Naive thymus-derived CD8-positive, alpha-beta T cell (primary cell): ENCODE measurements around the gene CHST11. TPM values are rescaled to one million over a fixed set of nuclear protein-coding genes. Genes with fewer than 3 reads are reported as not detected.

ENCODE experiments used
- ATAC-seq, 2 donors: fragments of 150-1000 bp; cut with Tn5 transposase in 1 of 2; sonication (Bioruptor Pico), chemical (Tn5 transposase) in 1 of 2; 1 replicate in 1 of 2; 2 replicates in 1 of 2; pipeline ENCODE4 v1.10.0; 2021; ENCODE audit warnings: mild to moderate bottlenecking in 2 of 2, moderate library complexity in 2 of 2
- POLR2A ChIA-PET: fragments of 350-600 bp; sonication (Branson Sonifier 250); formaldehyde crosslinking; loops from one replicate; lab custom pipeline; 2021; ENCODE audit warnings: antibody characterized with exemption; lab: Charles Lee
- DNase-seq, 10 donors: peaks; one replicate each; pipeline versions ENCODE4 v3.0.0 to v3.0.0-alpha.2; 2020 to 2022
- H3K27ac Mint-ChIP-seq, 10 donors: one replicate each; pipeline ENCODE4 v1.8.0; 2020 to 2022; ENCODE audit warnings: mild to moderate bottlenecking in 10 of 10, mixed read lengths in 10 of 10, moderate library complexity in 4 of 10, inconsistent platforms in 1 of 10
- H3K27me3 Mint-ChIP-seq, 5 donors: one replicate each; pipeline ENCODE4 v1.8.0; 2021 to 2022; ENCODE audit warnings: mixed read lengths in 5 of 5
- H3K36me3 Mint-ChIP-seq, 3 donors: one replicate each; pipeline ENCODE4 v1.8.0; 2020 to 2022; ENCODE audit warnings: mixed read lengths in 3 of 3, mild to moderate bottlenecking in 2 of 3, inconsistent platforms in 1 of 3
- H3K4me1 Mint-ChIP-seq, 4 donors: one replicate each; pipeline ENCODE4 v1.8.0; 2021 to 2022; ENCODE audit warnings: mixed read lengths in 4 of 4
- H3K4me3 Mint-ChIP-seq, 10 donors: one replicate each; pipeline ENCODE4 v1.8.0; 2020 to 2022; ENCODE audit warnings: mild to moderate bottlenecking in 10 of 10, mixed read lengths in 10 of 10, moderate library complexity in 6 of 10, inconsistent platforms in 1 of 10
- H3K9me3 Mint-ChIP-seq, 9 donors: one replicate each; pipeline ENCODE4 v1.8.0; 2020 to 2022; ENCODE audit warnings: mixed read lengths in 9 of 9, mild to moderate bottlenecking in 3 of 9, inconsistent platforms in 1 of 9, moderate library complexity in 1 of 9
- polyA plus RNA-seq, 3 donors: library from polyadenylated mRNA; unstranded; fragments of 300-500 nt; fragmentation: Illumina TruSeq; gene quantifications; one replicate each; pipeline ENCODE4 v1.2.3, GENCODE V29; 2021
- total RNA-seq, 8 experiments: library from RNA in 2 of 8; stranded (reverse) in 2 of 8; gene quantifications; one replicate each; pipeline ENCODE4 v1.2.3 and lab custom pipeline; 2021 to 2026

CHST11 gene
- total and polyA plus RNA-seq, 5 experiments from 2014 or later, result 23.1 to 35.6 (median 26.8) TPM

- peaks cover 0 to 9% (median 0%) of the 10 kb centered on the region in 9 donors for H3K9me3 Mint-ChIP-seq
- H3K36me3 Mint-ChIP-seq, result peaks cover 0 to 4% (median 0%) of the 10 kb centered on the region in 3 donors
- H3K4me3 Mint-ChIP-seq, result no peak overlapping the region
- POLR2A ChIA-PET, result no interaction called here
- no peak for ATAC-seq
- H3K27me3 Mint-ChIP-seq, result no peaks in the 10 kb centered on the region
- H3K4me1 Mint-ChIP-seq, result peaks cover 35 to 89% (median 82%) of the 10 kb centered on the region in 4 donors
- H3K27ac Mint-ChIP-seq, result peak overlapping the region in 4 of 10 donors; percentile 41 to 98 (median 58)
- DNase-seq, result no peak
These were observed 18.5 kb downstream of the CHST11 start for GRCh38 chr12:104475271-104475670.

GRCh38 chr12:104477510-104478390 is 21.0 kb downstream of the CHST11 start:
- Mint-ChIP-seq H3K27ac (peak overlapping the region; percentile 53 to 97 (median 93)), H3K4me3 (peak overlapping the region; percentile 75 to 93 (median 90)), H3K27me3 (no peaks in the 10 kb centered on the region), H3K36me3 (peaks cover 0 to 5% (median 0%) of the 10 kb centered on the region in 3 donors), H3K9me3 (no peaks in the 10 kb centered on the region), H3K4me1 (peaks cover 35 to 89% (median 86%) of the 10 kb centered on the region in 4 donors)
- ATAC-seq (peak; percentile 29 to 42), DNase-seq (no peak)
- POLR2A ChIA-PET, result interaction anchor here (0.6 to 1.8 kb wide), 11 partner anchors 8 to 630 kb away, joined by 3 to 8 read pairs (median 4); partner anchors contain the start of gene WASHC4

GRCh38 chr12:104478396-104479122 is 21.8 kb downstream of the CHST11 start:
- Mint-ChIP-seq H3K27ac (peak overlapping the region; percentile 53 to 97 (median 92)), H3K36me3 (peaks cover 0 to 5% (median 0%) of the 10 kb centered on the region in 3 donors), H3K4me1 (peaks cover 34 to 89% (median 86%) of the 10 kb centered on the region in 4 donors), H3K27me3 (no peaks in the 10 kb centered on the region), H3K9me3 (no peaks in the 10 kb centered on the region), H3K4me3 (peak overlapping the region; percentile 75 to 93 (median 90))
- peak; percentile 78 for ATAC-seq
- peak in 3 of 10 donors; percentile 22 to 35 (median 30) for DNase-seq
- POLR2A ChIA-PET, result interaction anchor here (0.8 to 1.8 kb wide), 11 partner anchors 9 to 629 kb away, joined by 3 to 8 read pairs (median 4); partner anchors contain the start of gene WASHC4

GRCh38 chr12:104479123-104479662 is 22.4 kb downstream of the CHST11 start:
- Mint-ChIP-seq H3K27ac (peak overlapping the region in 7 of 10 donors; percentile 41 to 97 (median 95)), H3K36me3 (peaks cover 0 to 5% (median 0%) of the 10 kb centered on the region in 3 donors), H3K4me1 (peaks cover 31 to 89% (median 86%) of the 10 kb centered on the region in 4 donors), H3K9me3 (no peaks in the 10 kb centered on the region), H3K27me3 (no peaks in the 10 kb centered on the region), H3K4me3 (peak overlapping the region in 6 of 10 donors; percentile 25 to 91 (median 63))
- DNase-seq (no peak), ATAC-seq (no peak)
- POLR2A ChIA-PET, result interaction anchor here (0.8 to 1.8 kb wide), 2 partner anchors 16 to 22 kb away, joined by 3 to 5 read pairs; no protein-coding TSS in a partner anchor

GRCh38 chr12:104480012-104480411 is 23.3 kb downstream of the CHST11 start:
- Mint-ChIP-seq H3K9me3 (no peaks in the 10 kb centered on the region), H3K4me1 (peaks cover 37 to 90% (median 86%) of the 10 kb centered on the region in 4 donors), H3K27me3 (no peaks in the 10 kb centered on the region), H3K27ac (peak overlapping the region in 4 of 10 donors; percentile 7 to 97 (median 81)), H3K4me3 (peak overlapping the region in 3 of 10 donors; percentile 32 to 45 (median 32)), H3K36me3 (peaks cover 0 to 5% (median 0%) of the 10 kb centered on the region in 3 donors)
- ATAC-seq, result no peak
- DNase-seq, result no peak
- POLR2A ChIA-PET, result interaction anchor here (1.2 to 1.5 kb wide), 2 partner anchors 14 to 35 kb away, joined by 3 to 4 read pairs; no protein-coding TSS in a partner anchor

GRCh38 chr12:104480826-104481440 is 24.2 kb downstream of the CHST11 start:
- Mint-ChIP-seq H3K27ac (peak overlapping the region in 3 of 10 donors; percentile 82 to 87 (median 84)), H3K36me3 (peaks cover 0 to 5% (median 0%) of the 10 kb centered on the region in 3 donors)
- POLR2A ChIA-PET, result interaction anchor here (1.2 to 1.5 kb wide), 2 partner anchors 13 to 36 kb away, joined by 3 to 4 read pairs; no protein-coding TSS in a partner anchor

GRCh38 chr12:104482113-104482512 is 25.4 kb downstream of the CHST11 start:
- no peak for ATAC-seq
- POLR2A ChIA-PET, result no interaction called here
- H3K27me3 Mint-ChIP-seq, result no peaks in the 10 kb centered on the region
- peak overlapping the region in 7 of 10 donors; percentile 27 to 87 (median 75) for H3K27ac Mint-ChIP-seq
- no peaks in the 10 kb centered on the region for H3K9me3 Mint-ChIP-seq
- H3K4me3 Mint-ChIP-seq, result peak overlapping the region in 5 of 10 donors; percentile 19 to 52 (median 22)
- no peak for DNase-seq
- peaks cover 52 to 99% (median 95%) of the 10 kb centered on the region in 4 donors for H3K4me1 Mint-ChIP-seq
- H3K36me3 Mint-ChIP-seq, result peaks cover 0 to 5% (median 0%) of the 10 kb centered on the region in 3 donors

More at GRCh38 chr12:104480826-104481440, 24.2 kb downstream of the CHST11 start:
- ATAC-seq (no peak), DNase-seq (no peak)
- no peaks in the 10 kb centered on the region for H3K27me3 Mint-ChIP-seq
- peaks cover 44 to 95% (median 91%) of the 10 kb centered on the region in 4 donors for H3K4me1 Mint-ChIP-seq
- peak overlapping the region in 6 of 10 donors; percentile 7 to 62 (median 22) for H3K4me3 Mint-ChIP-seq
- no peaks in the 10 kb centered on the region for H3K9me3 Mint-ChIP-seq

- H3K36me3 Mint-ChIP-seq, result peaks cover 0 to 5% (median 0%) of the 10 kb centered on the region in 3 donors
- no peaks in the 10 kb centered on the region for H3K27me3 Mint-ChIP-seq
- H3K27ac Mint-ChIP-seq, result peak overlapping the region in 8 of 10 donors; percentile 26 to 82 (median 56)
- POLR2A ChIA-PET, result no interaction called here
- ATAC-seq (no peak), DNase-seq (no peak)
- peak overlapping the region in 3 of 10 donors; percentile 3 to 45 (median 22) for H3K4me3 Mint-ChIP-seq
- H3K4me1 Mint-ChIP-seq, result peaks cover 51 to 99% (median 94%) of the 10 kb centered on the region in 4 donors
- no peaks in the 10 kb centered on the region for H3K9me3 Mint-ChIP-seq
These were observed 26.0 kb downstream of the CHST11 start for GRCh38 chr12:104482748-104483147.

- H3K27me3 Mint-ChIP-seq, result no peaks in the 10 kb centered on the region
- H3K4me3 Mint-ChIP-seq, result peak overlapping the region in 3 of 10 donors; percentile 41 to 52 (median 52)
- peak overlapping the region in 8 of 10 donors; percentile 1 to 95 (median 32) for H3K27ac Mint-ChIP-seq
- DNase-seq (no peak), ATAC-seq (no peak)
- POLR2A ChIA-PET, result interaction anchor here (2.4 to 4.9 kb wide), 2 partner anchors 11 to 27 kb away, joined by 6 to 25 read pairs; partner anchors contain the start of gene CHST11
- peaks cover 0 to 5% (median 0%) of the 10 kb centered on the region in 3 donors for H3K36me3 Mint-ChIP-seq
- no peaks in the 10 kb centered on the region for H3K9me3 Mint-ChIP-seq
- H3K4me1 Mint-ChIP-seq, result peaks cover 49 to 99% (median 91%) of the 10 kb centered on the region in 4 donors
These were observed 27.3 kb downstream of the CHST11 start for GRCh38 chr12:104484079-104484478.

- ATAC-seq (peak; percentile 93 to 95), DNase-seq (peak in 7 of 10 donors; percentile 21 to 77 (median 50))
- Mint-ChIP-seq H3K27me3 (no peaks in the 10 kb centered on the region), H3K27ac (peak overlapping the region; percentile 3 to 90 (median 82)), H3K9me3 (no peaks in the 10 kb centered on the region), H3K4me1 (peaks cover 60 to 96% (median 88%) of the 10 kb centered on the region in 4 donors), H3K36me3 (peaks cover 0 to 5% (median 0%) of the 10 kb centered on the region in 3 donors), H3K4me3 (peak overlapping the region; percentile 26 to 80 (median 69))
- POLR2A ChIA-PET, result interaction anchor here (0.7 to 4.9 kb wide), 6 partner anchors 10 to 28 kb away, joined by 3 to 25 read pairs (median 4); partner anchors contain the start of gene CHST11
These were observed 29.1 kb downstream of the CHST11 start for GRCh38 chr12:104485651-104486362.
